ENCODE results near the gene ARHGAP27.
"Not testable (repeated sequence)": the region's sequence is repeated elsewhere in the genome, so short reads cannot be mapped to it uniquely, and the experiment has no call there.

- TF ChIP-seq CTCF (conservative IDR thresholded peaks at IDR 0.05; ENCODE audit: low read length); EZH2phosphoT487 (IDR thresholded peaks at IDR 0.05; ENCODE audit: borderline replicate concordance, low read depth, low read length): not testable (repeated sequence)
Measured at GRCh38 chr17:45447650-45448049, 15.0 kb upstream of the ARHGAP27 start.

Data from OCI-LY7 (cell line).